GM18868 (cell line): ENCODE data around the gene PKD1.
"Not testable (repeated sequence)": the region's sequence is repeated elsewhere in the genome, so short reads cannot be mapped to it uniquely, and the experiment has no call there.

Source experiments
- ATAC-seq: cut with Tn5 transposase; IDR thresholded peaks from one replicate; pipeline ENCODE4 v1.9.1; 2021; ENCODE audit warnings: mild to moderate bottlenecking, moderate library complexity; ENCODE audit not compliant: unreplicated experiment

The PKD1 gene

GRCh38 chr16:2152695-2153506 is 17.2 kb upstream of the PKD1 start:
- ATAC-seq, result no peak

- no peak for ATAC-seq
Observed at GRCh38 chr16:2151188-2152091, 15.7 kb upstream of the PKD1 start.

- no peak for ATAC-seq
Observed at GRCh38 chr16:2150418-2151187, 14.9 kb upstream of the PKD1 start.

GRCh38 chr16:2149630-2150417 is 14.1 kb upstream of the PKD1 start:
- ATAC-seq, result no peak

- no peak for ATAC-seq
Observed at GRCh38 chr16:2148714-2149629, 13.3 kb upstream of the PKD1 start.

- no peak for ATAC-seq
Observed at GRCh38 chr16:2147981-2148671, 12.4 kb upstream of the PKD1 start, which contains the start of gene RAB26. Gene RAB26, plus strand, starts transcription at chr16:2148625. Its CDS starts 159 bp downstream, at chr16:2148784.

- ATAC-seq, result no peak
Observed at GRCh38 chr16:2147378-2147777, 11.7 kb upstream of the PKD1 start.

GRCh38 chr16:2145843-2146242 is 10.1 kb upstream of the PKD1 start:
- no peak for ATAC-seq

- ATAC-seq, result no peak
Observed at GRCh38 chr16:2143878-2144485, 8.3 kb upstream of the PKD1 start.

GRCh38 chr16:2142942-2143877 is 7.5 kb upstream of the PKD1 start:
- no peak for ATAC-seq

- ATAC-seq, result not testable (repeated sequence)
Observed at GRCh38 chr16:2135071-2135470, 627 bp downstream of the PKD1 start.

- ATAC-seq, result not testable (repeated sequence)
Observed at GRCh38 chr16:2133797-2134196, 1.9 kb downstream of the PKD1 start.

GRCh38 chr16:2129890-2130447 is 5.7 kb downstream of the PKD1 start:
- ATAC-seq, result not testable (repeated sequence)

- not testable (repeated sequence) for ATAC-seq
Observed at GRCh38 chr16:2129251-2129650, 6.4 kb downstream of the PKD1 start.

GRCh38 chr16:2127630-2128280 is 7.9 kb downstream of the PKD1 start:
- not testable (repeated sequence) for ATAC-seq

GRCh38 chr16:2126928-2127556 is 8.7 kb downstream of the PKD1 start:
- ATAC-seq, result not testable (repeated sequence)
